Fibroblast of villous mesenchyme (primary cell): ENCODE data around the gene KRAS. TPM values are rescaled to one million over a fixed set of nuclear protein-coding genes. Genes with fewer than 3 reads are reported as not detected.
A peak's percentile ranks its signal among the peaks of the same experiment; 100 is the strongest.

Source experiments
- DNase-seq: peaks from one replicate; pipeline ENCODE4 v3.0.0-alpha.2; 2010; ENCODE audit warnings: low read depth
- H3K4me3 ChIP-seq: 2 replicates; pipeline ENCODE4 v1.5.1; 2011; ENCODE audit warnings: low read depth, mild to moderate bottlenecking, low read length
- total RNA-seq: library from RNA; depleted of rRNA; stranded (reverse); fragments of >200 nt; gene quantifications from 2 replicates; pipeline ENCODE4 v1.2.3, GENCODE V29; 2012
- TF ChIP-seq, protein P1 (sequence below): IDR thresholded peaks from 2 replicates; pipeline ENCODE4 v1.5.1; 2012; ENCODE audit warnings: low read depth, mild to moderate bottlenecking, low read length; ENCODE audit not compliant: insufficient read depth

Gene KRAS
- total RNA-seq, 1 donor = 19.9 TPM

GRCh38 chr12:25256826-25257225 is 6.1 kb upstream of the KRAS start:
- no peak overlapping the region for H3K4me3 ChIP-seq
- TF ChIP-seq, protein P1, sequence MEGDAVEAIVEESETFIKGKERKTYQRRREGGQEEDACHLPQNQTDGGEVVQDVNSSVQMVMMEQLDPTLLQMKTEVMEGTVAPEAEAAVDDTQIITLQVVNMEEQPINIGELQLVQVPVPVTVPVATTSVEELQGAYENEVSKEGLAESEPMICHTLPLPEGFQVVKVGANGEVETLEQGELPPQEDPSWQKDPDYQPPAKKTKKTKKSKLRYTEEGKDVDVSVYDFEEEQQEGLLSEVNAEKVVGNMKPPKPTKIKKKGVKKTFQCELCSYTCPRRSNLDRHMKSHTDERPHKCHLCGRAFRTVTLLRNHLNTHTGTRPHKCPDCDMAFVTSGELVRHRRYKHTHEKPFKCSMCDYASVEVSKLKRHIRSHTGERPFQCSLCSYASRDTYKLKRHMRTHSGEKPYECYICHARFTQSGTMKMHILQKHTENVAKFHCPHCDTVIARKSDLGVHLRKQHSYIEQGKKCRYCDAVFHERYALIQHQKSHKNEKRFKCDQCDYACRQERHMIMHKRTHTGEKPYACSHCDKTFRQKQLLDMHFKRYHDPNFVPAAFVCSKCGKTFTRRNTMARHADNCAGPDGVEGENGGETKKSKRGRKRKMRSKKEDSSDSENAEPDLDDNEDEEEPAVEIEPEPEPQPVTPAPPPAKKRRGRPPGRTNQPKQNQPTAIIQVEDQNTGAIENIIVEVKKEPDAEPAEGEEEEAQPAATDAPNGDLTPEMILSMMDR = no peak
- DNase-seq = no peak

GRCh38 chr12:25256005-25256404 is 5.3 kb upstream of the KRAS start:
- DNase-seq = no peak
- no peak overlapping the region for H3K4me3 ChIP-seq
- TF ChIP-seq, protein P1 = no peak

DNA sequence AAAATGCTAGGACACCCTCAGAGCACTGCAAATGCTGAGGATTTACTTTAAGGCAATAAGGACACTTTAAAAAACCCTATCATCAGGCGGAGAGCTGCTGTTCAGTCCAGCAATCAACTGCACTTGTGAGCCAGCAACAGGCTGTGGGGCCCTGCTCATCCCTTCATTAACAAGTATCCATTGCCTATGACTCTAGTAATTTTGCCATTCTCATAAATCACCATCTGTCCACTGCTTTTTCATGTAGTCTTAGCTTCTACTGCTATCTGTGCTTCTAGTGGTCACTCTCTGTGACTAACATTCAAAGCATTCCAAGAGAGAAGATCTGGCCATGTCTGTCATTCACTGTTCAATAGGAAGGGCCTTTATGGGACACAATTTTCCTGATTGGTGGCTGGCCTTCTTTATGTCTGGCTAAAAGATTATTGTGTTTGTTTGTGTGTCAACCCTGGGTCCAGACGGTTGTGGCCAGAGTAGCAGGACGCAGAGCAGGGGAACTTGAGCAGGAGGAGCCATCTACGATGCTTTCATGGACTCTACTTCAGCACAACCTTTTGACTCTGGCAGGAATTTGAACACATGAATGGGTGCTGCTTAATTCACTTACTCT is 3.6 kb upstream of the KRAS start:
- DNase-seq = no peak
- TF ChIP-seq, protein P1 = no peak
- H3K4me3 ChIP-seq = no peak overlapping the region

- TF ChIP-seq, protein P1 = no peak
- no peak overlapping the region for H3K4me3 ChIP-seq
- no peak for DNase-seq
These were observed 2.8 kb upstream of the KRAS start for GRCh38 chr12:25253371-25254068.

- no peak overlapping the region for H3K4me3 ChIP-seq
- DNase-seq = no peak
- TF ChIP-seq, protein P1 = no peak
These were observed 2.2 kb upstream of the KRAS start for GRCh38 chr12:25252946-25253345.

DNA sequence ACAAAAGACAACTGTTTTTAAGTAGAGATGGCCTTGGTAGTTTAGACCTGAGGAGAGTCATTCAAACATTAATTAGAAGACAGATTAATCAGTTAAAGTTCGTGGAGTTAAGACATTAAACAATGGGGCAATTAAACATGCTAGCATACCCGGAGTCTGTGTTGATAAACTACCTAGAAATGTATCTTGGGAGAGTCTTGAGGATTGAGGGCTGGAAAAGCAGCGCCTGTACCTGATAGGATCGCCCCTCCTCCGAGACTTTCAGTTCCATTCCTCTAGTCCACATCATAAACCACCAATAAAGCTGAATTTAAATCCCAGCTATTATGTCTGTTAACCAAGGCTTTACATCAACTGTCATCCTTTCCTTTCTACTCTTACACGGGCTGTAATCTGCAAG is 1.0 kb upstream of the KRAS start:
- H3K4me3 ChIP-seq = peak overlapping the region; percentile 78
- DNase-seq = no peak
- TF ChIP-seq, protein P1 = no peak
